IMR-90 (cell line): ENCODE results near the gene SP140L. TPM values are rescaled to one million over a fixed set of nuclear protein-coding genes. Genes with fewer than 3 reads are reported as not detected.

Experiments
- ATAC-seq: fragments of 200-7000 bp; cut with Tn5 transposase; 2 replicates; pipeline ENCODE4 v1.9.1; 2020; ENCODE audit warnings: low read depth, mild to moderate bottlenecking, moderate library complexity
- BruUV-seq: library from RNA; stranded (reverse); fragments of 400-500 nt; replicated peaks from 2 replicates; lab custom pipeline; 2021; lab: Mats Ljungman, UMichigan
- CTCF ChIA-PET: fragments of 300-600 bp; formaldehyde crosslinking; extraction: SDS; loops from one replicate; lab custom pipeline; 2021; ENCODE audit warnings: antibody characterized with exemption; lab: Yijun Ruan, JAX
- POLR2A ChIA-PET: fragments of 300-600 bp; sonication (Branson Sonifier 250); formaldehyde crosslinking; loops from one replicate; lab custom pipeline; 2022; ENCODE audit warnings: antibody characterized with exemption; ENCODE audit not compliant: unreplicated experiment; lab: Charles Lee
- DNase-seq: peaks from one replicate; pipeline ENCODE4 v3.0.0; 2013
- H2AFZ ChIP-seq: replicated peaks from 2 replicates; pipeline ENCODE3; 2013; ENCODE audit warnings: low read length, mild to moderate bottlenecking; ENCODE audit not compliant: poor library complexity
- H2AK5ac ChIP-seq: 2 replicates; pipeline ENCODE4 v1.6.1; 2013; ENCODE audit warnings: low read depth, low read length, inconsistent platforms
- H2AK9ac ChIP-seq: replicated peaks from 2 replicates; pipeline ENCODE3; 2013; ENCODE audit warnings: mild to moderate bottlenecking, low read depth, low read length, moderate library complexity; ENCODE audit not compliant: poor library complexity
- H2BK120ac ChIP-seq: 2 replicates; pipeline ENCODE4 v1.6.1; 2013; ENCODE audit warnings: low read depth, low read length, inconsistent platforms
- H2BK15ac ChIP-seq: 3 replicates; pipeline ENCODE4 v1.6.1; 2013; ENCODE audit warnings: low read depth, low read length, inconsistent platforms
- H2BK20ac ChIP-seq: 2 replicates; pipeline ENCODE4 v1.6.1; 2013; ENCODE audit warnings: low read depth, mild to moderate bottlenecking, inconsistent platforms, low read length, moderate library complexity
- H2BK5ac ChIP-seq: 2 replicates; pipeline ENCODE4 v1.6.1; 2013; ENCODE audit warnings: mild to moderate bottlenecking, low read depth, low read length, inconsistent platforms; ENCODE audit not compliant: poor library complexity, severe bottlenecking
- H3K14ac ChIP-seq: replicated peaks from 2 replicates; pipeline ENCODE4 v1.6.1; 2013; ENCODE audit warnings: low read depth, low read length, inconsistent platforms
- H3K18ac ChIP-seq: 2 replicates; pipeline ENCODE4 v1.6.1; 2013; ENCODE audit warnings: low read depth, low read length, control low read depth
- H3K23ac ChIP-seq: 2 replicates; pipeline ENCODE4 v1.6.1; 2013; ENCODE audit warnings: low read depth, low read length, inconsistent platforms
- H3K27ac ChIP-seq: 2 replicates; pipeline ENCODE4 v1.5.1; 2013; ENCODE audit warnings: mild to moderate bottlenecking, control low read depth, low read length; ENCODE audit not compliant: insufficient read depth
- H3K27me3 ChIP-seq: 2 replicates; pipeline ENCODE4 v1.6.1; 2013; ENCODE audit warnings: low read length; ENCODE audit not compliant: control insufficient read depth, insufficient read depth
- H3K36me3 ChIP-seq: 2 replicates; pipeline ENCODE4 v1.6.1; 2013; ENCODE audit warnings: low read length, mixed read lengths; ENCODE audit not compliant: control insufficient read depth, insufficient read depth
- H3K4ac ChIP-seq: 2 replicates; pipeline ENCODE4 v1.6.1; 2013; ENCODE audit warnings: low read depth, low read length, inconsistent platforms
- H3K4me1 ChIP-seq: 2 replicates; pipeline ENCODE4 v1.6.1; 2013; ENCODE audit warnings: low read length, mixed read lengths; ENCODE audit not compliant: control insufficient read depth, insufficient read depth
- H3K4me2 ChIP-seq: 2 replicates; pipeline ENCODE4 v1.6.1; 2013; ENCODE audit warnings: low read depth, mild to moderate bottlenecking, control low read depth, low read length, moderate library complexity
- H3K4me3 ChIP-seq: 2 replicates; pipeline ENCODE4 v1.5.1; 2013; ENCODE audit warnings: low read depth, mild to moderate bottlenecking, control low read depth, low read length, moderate library complexity; ENCODE audit not compliant: insufficient read depth
- H3K56ac ChIP-seq: 2 replicates; pipeline ENCODE4 v1.6.1; 2013; ENCODE audit warnings: low read length, inconsistent platforms; ENCODE audit not compliant: insufficient read depth; ENCODE audit errors: extremely low read depth
- H3K79me1 ChIP-seq, 2 experiments: 2 replicates each; pipeline ENCODE4 v1.6.1; 2013; ENCODE audit warnings: low read length in 2 of 2, inconsistent platforms in 1 of 2, low read depth in 1 of 2
- H3K9ac ChIP-seq: 2 replicates; pipeline ENCODE4 v1.6.1; 2013; ENCODE audit warnings: low read depth, low read length, control low read depth
- H3K9me1 ChIP-seq: 2 replicates; pipeline ENCODE4 v1.6.1; 2013; ENCODE audit warnings: low read length, inconsistent platforms; ENCODE audit not compliant: insufficient read depth
- H3K9me3 ChIP-seq: 2 replicates; pipeline ENCODE4 v1.6.1; 2013; ENCODE audit warnings: low read length; ENCODE audit not compliant: control insufficient read depth, insufficient read depth
- H4K20me1 ChIP-seq: 2 replicates; pipeline ENCODE4 v1.6.1; 2013; ENCODE audit warnings: low read length, inconsistent platforms; ENCODE audit not compliant: insufficient read depth
- H4K5ac ChIP-seq: 2 replicates; pipeline ENCODE4 v1.6.1; 2013; ENCODE audit warnings: mild to moderate bottlenecking, low read depth, low read length, control low read depth
- H4K8ac ChIP-seq, 2 experiments: 2 replicates each; pipeline ENCODE4 v1.6.1; 2013; ENCODE audit warnings: low read depth in 2 of 2, low read length in 2 of 2, control low read depth in 1 of 2, inconsistent platforms in 1 of 2
- H4K91ac ChIP-seq: 2 replicates; pipeline ENCODE4 v1.6.1; 2013; ENCODE audit warnings: low read depth, low read length, inconsistent platforms; ENCODE audit not compliant: insufficient read depth
- BHLHE40 ChIP-seq: fragments of 150-350 bp; IDR thresholded peaks from 2 replicates; pipeline ENCODE4 v1.6.1; 2016; ENCODE audit warnings: mild to moderate bottlenecking, low read depth, low read length
- CEBPB ChIP-seq: IDR thresholded peaks from 2 replicates; pipeline ENCODE4 v1.6.1; 2012; ENCODE audit warnings: low read depth, low read length, improper control_type of control experiment
- CHD1 ChIP-seq: IDR thresholded peaks from 2 replicates; pipeline ENCODE4 v1.6.1; 2012; ENCODE audit warnings: low read depth, low read length, improper control_type of control experiment
- CTCF ChIP-seq: conservative IDR thresholded peaks from 2 replicates; pipeline ENCODE4 v1.5.1; 2012; ENCODE audit warnings: mild to moderate bottlenecking, low read depth, low read length, improper control_type of control experiment
- FOS ChIP-seq: fragments of 150-350 bp; IDR thresholded peaks from 2 replicates; pipeline ENCODE4 v1.6.1; 2016; ENCODE audit warnings: low read depth, low read length
- MAFK ChIP-seq: IDR thresholded peaks from 2 replicates; pipeline ENCODE4 v1.6.1; 2012; ENCODE audit warnings: low read depth, low read length, improper control_type of control experiment
- MAZ ChIP-seq: IDR thresholded peaks from 2 replicates; pipeline ENCODE4 v1.6.1; 2012; ENCODE audit warnings: low read depth, mild to moderate bottlenecking, low read length, improper control_type of control experiment, moderate library complexity, borderline replicate concordance
- MXI1 ChIP-seq: IDR thresholded peaks from 2 replicates; pipeline ENCODE4 v1.6.1; 2012; ENCODE audit warnings: low read depth, mild to moderate bottlenecking, low read length, moderate library complexity, borderline replicate concordance
- NFE2L2 ChIP-seq: fragments of 150-350 bp; IDR thresholded peaks from 2 replicates; pipeline ENCODE4 v1.6.1; 2016; ENCODE audit warnings: low read depth, mild to moderate bottlenecking, low read length
- RCOR1 ChIP-seq: IDR thresholded peaks from 2 replicates; pipeline ENCODE4 v1.6.1; 2012; ENCODE audit warnings: mild to moderate bottlenecking, low read length, improper control_type of control experiment; ENCODE audit not compliant: insufficient replicate concordance
- RFX5 ChIP-seq: IDR thresholded peaks from 2 replicates; pipeline ENCODE4 v1.8.0; 2012; ENCODE audit warnings: low read depth, mild to moderate bottlenecking, low read length, moderate library complexity
- WGBS, 2 experiments: methylation state at CpG; one replicate each; pipeline versions ENCODE4 v1.1.5 to v1.1.7; 2013; ENCODE audit warnings: missing lambda C conversion rate in 2 of 2; ENCODE audit not compliant: insufficient read length in 1 of 2; ENCODE audit errors: extremely low coverage in 2 of 2; 5-methylcytosine and 5-hydroxymethylcytosine counted together
- dilution Hi-C: fragments of 300-500 bp; cut with HindIII; formaldehyde crosslinking; loops from one replicate; pipeline ENCODE4 v1.14.3; 2018; ENCODE audit warnings: low sequenced_read_pairs; ENCODE audit not compliant: unreplicated experiment
- in situ Hi-C: fragments of 300-500 bp; cut with MboI; formaldehyde crosslinking; loops from 3 replicates; pipeline ENCODE4 v1.14.3; 2019; ENCODE audit warnings: low sequenced_read_pairs, inconsistent platforms, mixed read lengths
- intact Hi-C: fragments of 100-400 bp; cut with micrococcal nuclease; formaldehyde crosslinking; loops from 2 replicates; pipeline ENCODE4 v1.10.0; 2022
- polyA plus RNA-seq, 3 experiments: library from polyadenylated mRNA; depleted of rRNA; stranded (reverse); fragments of >200 nt; gene quantifications; 2 replicates each; pipeline ENCODE4 v1.2.3, GENCODE V29; 2012; ENCODE audit warnings: low replicate concordance in 1 of 3
- total RNA-seq: library from RNA; depleted of rRNA; stranded (reverse); fragments of >200 nt; gene quantifications from 2 replicates; pipeline ENCODE4 v1.2.3, GENCODE V29; 2012

Gene SP140L
- total and polyA plus RNA-seq, 2 of the 4 experiments (the other 2 are of a cell fraction) = 5.4 to 11.2 TPM

- Histone ChIP-seq H3K4me3 (peak overlapping the region; percentile 72), H3K79me1 (peaks cover 0 to 26% of the 10 kb centered on the region in 2 experiments; a peak in 2 of 4 replicates), H2AK5ac (peak overlapping the region; percentile 78), H3K14ac (peak overlapping the region; percentile 100), H4K91ac (peak overlapping the region; percentile 97), H2BK120ac (peak overlapping the region; percentile 100), H3K56ac (peak overlapping the region; percentile 99), H4K5ac (peak overlapping the region; percentile 88), H3K9me1 (peaks cover 19% of the 10 kb centered on the region), H3K27me3 (no peaks in the 10 kb centered on the region), H2AK9ac (peak overlapping the region; percentile 97), H2BK5ac (peak overlapping the region; percentile 93), H2BK20ac (peak overlapping the region; percentile 20), H3K4me2 (peak overlapping the region; percentile 83), H3K4me1 (peaks cover 13% of the 10 kb centered on the region), H3K9me3 (no peaks in the 10 kb centered on the region), H3K18ac (peak overlapping the region; percentile 91), H3K36me3 (no peaks in the 10 kb centered on the region), H2BK15ac (peak overlapping the region; percentile 98; the same call in 2 of the 3 replicates), H4K20me1 (no peaks in the 10 kb centered on the region), H2AFZ (peak overlapping the region; percentile 100), H3K9ac (peak overlapping the region; percentile 92), H3K4ac (peak overlapping the region; percentile 100), H3K27ac (peak overlapping the region; percentile 92), H3K23ac (peak overlapping the region; percentile 100), H4K8ac (peak overlapping the region; percentile 83 to 100)
- in situ Hi-C loops = loop anchor here (25.0 kb wide), 1 partner anchor 401 kb away; no protein-coding TSS in a partner anchor
- WGBS, 2 experiments = 35% methylated on average over 5 of the region's 16 CpGs; no CpG with 5 or more reads in 1 of the 2 experiments
- no peak for DNase-seq
- no peak for ATAC-seq
- TF ChIP-seq MAFK (no peak), CEBPB (no peak), BHLHE40 (no peak), CHD1 (no peak), FOS (no peak), RCOR1 (no peak), RFX5 (no peak), NFE2L2 (no peak), MXI1 (no peak), CTCF (no peak), MAZ (no peak)
- no TSS peak for BruUV-seq
- intact Hi-C loops = loop anchor here (5.0 to 10.0 kb wide), 2 partner anchors 196 to 201 kb away; partner anchors contain the start of gene SP110
- ChIA-PET POLR2A (no interaction called here), CTCF (no interaction called here)
- dilution Hi-C loops = no loop called here
Observed at GRCh38 chr2:230410861-230411569, 84.0 kb downstream of the SP140L start.
